Measurements from ENCODE around the gene NEK6.

DNA sequence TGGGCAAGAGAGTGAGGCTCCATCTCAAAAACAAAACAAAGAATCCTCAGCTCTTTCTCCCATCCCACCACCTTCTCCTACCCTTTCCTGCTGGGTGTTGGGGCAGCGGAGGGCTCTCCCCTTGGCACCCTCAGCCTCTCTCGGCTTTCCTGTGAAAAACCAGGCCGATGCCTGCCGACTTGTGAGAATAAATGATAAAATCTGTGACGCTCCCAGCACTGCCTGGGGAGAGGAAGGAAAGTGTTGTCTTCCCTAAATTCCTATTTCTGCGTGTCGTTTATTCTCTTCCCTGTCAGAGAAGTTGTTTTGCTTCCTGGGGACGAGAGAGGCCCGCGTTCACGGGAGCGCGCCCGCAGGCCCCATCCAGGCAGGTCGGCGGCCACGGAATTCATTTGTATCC is 19.7 kb downstream of the NEK6 start:
- TF ChIP-seq, protein P1, sequence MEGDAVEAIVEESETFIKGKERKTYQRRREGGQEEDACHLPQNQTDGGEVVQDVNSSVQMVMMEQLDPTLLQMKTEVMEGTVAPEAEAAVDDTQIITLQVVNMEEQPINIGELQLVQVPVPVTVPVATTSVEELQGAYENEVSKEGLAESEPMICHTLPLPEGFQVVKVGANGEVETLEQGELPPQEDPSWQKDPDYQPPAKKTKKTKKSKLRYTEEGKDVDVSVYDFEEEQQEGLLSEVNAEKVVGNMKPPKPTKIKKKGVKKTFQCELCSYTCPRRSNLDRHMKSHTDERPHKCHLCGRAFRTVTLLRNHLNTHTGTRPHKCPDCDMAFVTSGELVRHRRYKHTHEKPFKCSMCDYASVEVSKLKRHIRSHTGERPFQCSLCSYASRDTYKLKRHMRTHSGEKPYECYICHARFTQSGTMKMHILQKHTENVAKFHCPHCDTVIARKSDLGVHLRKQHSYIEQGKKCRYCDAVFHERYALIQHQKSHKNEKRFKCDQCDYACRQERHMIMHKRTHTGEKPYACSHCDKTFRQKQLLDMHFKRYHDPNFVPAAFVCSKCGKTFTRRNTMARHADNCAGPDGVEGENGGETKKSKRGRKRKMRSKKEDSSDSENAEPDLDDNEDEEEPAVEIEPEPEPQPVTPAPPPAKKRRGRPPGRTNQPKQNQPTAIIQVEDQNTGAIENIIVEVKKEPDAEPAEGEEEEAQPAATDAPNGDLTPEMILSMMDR (IDR thresholded peaks at IDR 0.05) = no peak
- no peak for TF ChIP-seq POLR2A (IDR thresholded peaks at IDR 0.05)

All from testis (tissue), 2 donors.